Measurements from ENCODE around the gene POLRMT. TPM values are rescaled to one million over a fixed set of nuclear protein-coding genes. Genes with fewer than 3 reads are reported as not detected.

POLRMT gene
- total and polyA plus RNA-seq, 4 donors, result 16.0 to 41.4 (median 35.1) TPM

- no peak overlapping the region for H3K9ac ChIP-seq (ENCODE audit: low read depth in 1 of 2, low read length in 2 of 2)
- no peaks in the 10 kb centered on the region for H3K36me3 ChIP-seq (ENCODE audit: control insufficient read depth in 4 of 4, insufficient read depth in 3 of 4, low read depth in 1 of 4, low read length in 3 of 4)
- peak overlapping the region; percentile 32 to 61 for H3K27ac ChIP-seq (ENCODE audit: low read depth in 1 of 2, low read length in 2 of 2)
- H3K27me3 ChIP-seq (ENCODE audit: control insufficient read depth in 4 of 4, insufficient read depth in 4 of 4, low read length in 3 of 4), result peaks cover 0 to 2% (median 0%) of the 10 kb centered on the region in 4 donors
- no peaks in the 10 kb centered on the region for H3K9me3 ChIP-seq (ENCODE audit: control insufficient read depth in 4 of 4, low read length in 3 of 4)
- TF ChIP-seq FOXA2 (IDR thresholded peaks at IDR 0.05), result no peak
- TF ChIP-seq JUND (IDR thresholded peaks at IDR 0.05), result no peak
- peaks cover 2 to 28% (median 10%) of the 10 kb centered on the region in 4 donors for H3K4me1 ChIP-seq (ENCODE audit: control insufficient read depth in 4 of 4, insufficient read depth in 4 of 4, low read length in 3 of 4)
- no peak for DNase-seq (ENCODE audit: low spot score)
- H3K4me3 ChIP-seq (ENCODE audit: low read depth in 1 of 3, low read length in 3 of 3), result peak overlapping the region in 1 of 3 donors; percentile 45
- 21% methylated on average over 15 of the region's 15 CpGs for WGBS
Measured at GRCh38 chr19:677201-677600, 43.9 kb upstream of the POLRMT start.

GRCh38 chr19:676339-677105 is 43.2 kb upstream of the POLRMT start, which contains the start of gene FSTL3:
Gene FSTL3 (plus strand): TSS chr19:676392. CDS start chr19:676424, 32 bp downstream.
- no peak for DNase-seq (ENCODE audit: low spot score)
- peaks cover 0 to 2% (median 0%) of the 10 kb centered on the region in 4 donors for H3K27me3 ChIP-seq (ENCODE audit: control insufficient read depth in 4 of 4, insufficient read depth in 4 of 4, low read length in 3 of 4)
- TF ChIP-seq MAX (IDR thresholded peaks at IDR 0.05) (no peak), FOXA2 (IDR thresholded peaks at IDR 0.05) (no peak), NR2F2 (IDR thresholded peaks at IDR 0.05) (no peak), YY1 (IDR thresholded peaks at IDR 0.05) (no peak), REST (IDR thresholded peaks at IDR 0.05) (no peak), GABPA (IDR thresholded peaks at IDR 0.05 in 1 of 2, conservative IDR thresholded peaks at IDR 0.05 in 1 of 2) (no peak), RAD21 (IDR thresholded peaks at IDR 0.05) (no peak), FOXA1 (IDR thresholded peaks at IDR 0.05) (no peak), EGR1 (IDR thresholded peaks at IDR 0.05; ENCODE audit: low read depth in 2 of 2) (no peak), RXRA (IDR thresholded peaks at IDR 0.05) (no peak), TAF1 (conservative IDR thresholded peaks at IDR 0.05) (no peak), JUND (IDR thresholded peaks at IDR 0.05) (no peak), SP1 (IDR thresholded peaks at IDR 0.05) (no peak), ATF3 (IDR thresholded peaks at IDR 0.05) (no peak), HNF4A (conservative IDR thresholded peaks at IDR 0.05) (no peak), HNF4G (IDR thresholded peaks at IDR 0.05) (no peak), ZBTB33 (IDR thresholded peaks at IDR 0.05) (no peak)
- TF ChIP-seq, protein P1, sequence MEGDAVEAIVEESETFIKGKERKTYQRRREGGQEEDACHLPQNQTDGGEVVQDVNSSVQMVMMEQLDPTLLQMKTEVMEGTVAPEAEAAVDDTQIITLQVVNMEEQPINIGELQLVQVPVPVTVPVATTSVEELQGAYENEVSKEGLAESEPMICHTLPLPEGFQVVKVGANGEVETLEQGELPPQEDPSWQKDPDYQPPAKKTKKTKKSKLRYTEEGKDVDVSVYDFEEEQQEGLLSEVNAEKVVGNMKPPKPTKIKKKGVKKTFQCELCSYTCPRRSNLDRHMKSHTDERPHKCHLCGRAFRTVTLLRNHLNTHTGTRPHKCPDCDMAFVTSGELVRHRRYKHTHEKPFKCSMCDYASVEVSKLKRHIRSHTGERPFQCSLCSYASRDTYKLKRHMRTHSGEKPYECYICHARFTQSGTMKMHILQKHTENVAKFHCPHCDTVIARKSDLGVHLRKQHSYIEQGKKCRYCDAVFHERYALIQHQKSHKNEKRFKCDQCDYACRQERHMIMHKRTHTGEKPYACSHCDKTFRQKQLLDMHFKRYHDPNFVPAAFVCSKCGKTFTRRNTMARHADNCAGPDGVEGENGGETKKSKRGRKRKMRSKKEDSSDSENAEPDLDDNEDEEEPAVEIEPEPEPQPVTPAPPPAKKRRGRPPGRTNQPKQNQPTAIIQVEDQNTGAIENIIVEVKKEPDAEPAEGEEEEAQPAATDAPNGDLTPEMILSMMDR (IDR thresholded peaks at IDR 0.05; ENCODE audit: low read depth, low read length, missing input control), result no peak

More at GRCh38 chr19:676339-677105, 43.2 kb upstream of the POLRMT start, which contains the start of gene FSTL3:
- Histone ChIP-seq H3K9me3 (ENCODE audit: control insufficient read depth in 4 of 4, low read length in 3 of 4) (no peaks in the 10 kb centered on the region), H3K36me3 (ENCODE audit: control insufficient read depth in 4 of 4, insufficient read depth in 3 of 4, low read depth in 1 of 4, low read length in 3 of 4) (no peaks in the 10 kb centered on the region), H3K4me3 (ENCODE audit: low read depth in 1 of 3, low read length in 3 of 3) (peak within 1 kb of the TSS in 1 of 3 donors; percentile 45), H3K27ac (ENCODE audit: low read depth in 1 of 2, low read length in 2 of 2) (peak within 1 kb of the TSS; percentile 18 to 51), H3K4me1 (ENCODE audit: control insufficient read depth in 4 of 4, insufficient read depth in 4 of 4, low read length in 3 of 4) (peaks cover 2 to 28% (median 10%) of the 10 kb centered on the region in 4 donors), H3K9ac (ENCODE audit: low read depth in 1 of 2, low read length in 2 of 2) (no peak within 1 kb of the TSS)
- WGBS, result 8% methylated on average over 63 of the region's 63 CpGs

Data from liver (tissue), 9 donors.